NCI-H446 treated with DMSO at 0.1 percent for 48 hours (cell line): ENCODE results near the gene ZFP92.

Source experiments
- DNase-seq: peaks from one replicate; lab custom pipeline; 2025; lab: John Stamatoyannopoulos, UW

ZFP92 gene

GRCh38 chrX:153439977-153440376 lies 28.7 kb downstream of the ZFP92 start:
- no peak for DNase-seq

GRCh38 chrX:153440556-153441135 lies 29.4 kb downstream of the ZFP92 start:
- no peak for DNase-seq

DNA sequence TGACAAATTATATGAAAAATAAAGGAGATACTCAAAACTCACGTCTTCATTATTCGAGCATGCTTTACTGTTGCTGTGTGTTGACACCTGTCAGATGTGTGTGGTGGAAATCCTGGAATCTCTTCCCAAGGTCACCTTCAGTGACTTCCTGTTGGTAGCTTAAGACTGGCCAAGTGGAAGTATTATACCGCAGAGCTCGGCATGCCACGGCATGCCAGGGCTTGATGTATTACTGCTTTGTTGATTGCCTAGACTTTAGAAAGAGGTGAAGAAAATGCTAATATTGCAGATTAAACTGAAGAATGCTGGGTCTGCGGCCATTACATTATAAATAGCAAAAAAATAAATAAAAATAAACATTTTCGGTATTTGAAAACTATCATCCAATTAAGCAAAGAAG lies 30.0 kb downstream of the ZFP92 start:
- no peak for DNase-seq

DNA sequence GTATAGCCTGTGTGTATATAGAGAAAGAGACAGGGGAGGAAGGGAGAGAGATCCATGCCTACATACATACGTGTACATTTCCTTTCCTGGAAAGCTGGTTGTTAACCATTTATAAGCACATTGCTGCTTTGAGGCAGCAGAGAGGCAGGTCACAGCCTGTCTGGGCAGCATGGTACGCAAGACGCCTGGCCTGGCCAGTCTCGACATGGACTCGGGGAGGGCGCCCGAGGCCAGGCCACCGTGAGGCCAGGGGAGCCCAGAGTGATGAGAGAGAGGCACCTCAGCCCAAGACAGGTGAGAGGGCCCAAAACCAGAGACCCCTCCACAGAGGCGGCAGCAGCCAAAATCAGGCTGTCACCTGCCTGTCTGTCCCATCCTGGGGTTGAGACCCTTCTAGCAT lies 30.7 kb downstream of the ZFP92 start:
- no peak for DNase-seq

GRCh38 chrX:153442463-153442862 lies 31.2 kb downstream of the ZFP92 start:
- DNase-seq: no peak

GRCh38 chrX:153443476-153444332 lies 32.4 kb downstream of the ZFP92 start:
- no peak for DNase-seq

DNA sequence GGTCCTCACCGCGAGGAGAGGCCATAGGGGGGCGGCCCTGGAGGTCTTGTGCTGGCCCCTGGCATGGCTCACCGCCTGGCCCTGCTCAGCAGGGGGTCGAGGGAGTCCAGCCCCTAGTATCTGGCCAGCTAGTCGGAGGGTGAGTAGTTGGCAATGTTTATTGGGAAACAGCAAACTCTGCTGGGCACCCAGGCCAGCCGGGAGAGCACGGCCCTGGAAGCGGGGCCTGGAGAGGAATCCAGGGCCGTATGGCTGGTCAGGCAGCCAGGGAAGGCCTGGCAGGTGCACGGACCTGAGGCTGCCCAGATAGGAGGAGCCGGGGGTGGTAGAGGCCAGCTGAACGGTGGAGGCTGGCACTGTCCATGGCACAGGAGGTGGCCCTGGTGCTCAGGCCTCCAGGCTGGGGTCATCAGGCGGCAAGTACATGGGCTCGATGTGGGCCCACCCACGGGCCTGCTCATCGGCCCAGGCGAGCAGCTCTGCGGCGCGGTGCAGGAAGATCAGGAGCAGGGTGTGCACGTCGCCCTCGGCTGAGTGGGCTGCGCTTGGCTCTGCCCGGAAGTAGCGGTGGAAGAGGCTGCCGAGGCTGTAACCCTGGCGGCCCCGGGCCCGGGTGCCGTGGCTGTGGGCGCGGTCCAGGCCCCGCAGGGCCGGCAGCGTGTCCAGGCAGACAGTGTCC lies 33.2 kb downstream of the ZFP92 start:
- DNase-seq: no peak

DNA sequence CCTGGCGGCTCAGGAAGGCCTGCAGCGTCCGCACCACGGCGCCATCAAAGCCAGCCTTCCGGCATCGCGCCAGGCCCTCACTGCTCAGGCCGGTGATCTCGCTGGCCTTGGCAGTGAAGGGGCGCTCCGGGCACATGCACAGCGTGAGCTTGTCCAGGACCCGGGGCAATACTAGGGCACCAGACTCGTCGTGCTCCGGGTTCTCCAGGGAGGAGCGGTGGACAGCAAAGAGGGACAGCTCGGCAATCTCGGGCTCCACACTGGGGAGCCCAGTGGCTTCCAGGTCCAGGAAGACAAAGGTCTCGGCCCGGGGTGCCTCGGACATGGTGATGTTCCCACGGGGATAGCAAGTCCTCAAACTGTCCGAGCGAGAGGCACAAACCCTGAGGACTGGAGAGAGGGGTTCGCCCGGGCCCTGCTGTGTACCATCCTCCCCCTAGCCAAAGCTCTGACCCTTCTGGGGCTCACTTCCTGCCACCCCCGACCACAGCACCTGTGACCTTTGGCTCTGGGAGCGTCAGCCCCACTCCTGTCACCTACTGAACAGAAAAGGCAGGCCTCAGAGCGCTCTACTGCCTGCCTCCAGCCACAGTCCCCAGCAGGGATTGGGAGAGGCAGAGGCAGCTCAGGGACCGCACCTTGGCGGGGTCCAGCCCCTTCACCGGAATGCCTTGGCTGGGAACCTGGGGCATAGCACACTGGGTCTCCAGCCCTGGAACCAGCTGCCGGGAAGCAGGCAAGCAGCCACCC lies 34.0 kb downstream of the ZFP92 start:
- no peak for DNase-seq

DNA sequence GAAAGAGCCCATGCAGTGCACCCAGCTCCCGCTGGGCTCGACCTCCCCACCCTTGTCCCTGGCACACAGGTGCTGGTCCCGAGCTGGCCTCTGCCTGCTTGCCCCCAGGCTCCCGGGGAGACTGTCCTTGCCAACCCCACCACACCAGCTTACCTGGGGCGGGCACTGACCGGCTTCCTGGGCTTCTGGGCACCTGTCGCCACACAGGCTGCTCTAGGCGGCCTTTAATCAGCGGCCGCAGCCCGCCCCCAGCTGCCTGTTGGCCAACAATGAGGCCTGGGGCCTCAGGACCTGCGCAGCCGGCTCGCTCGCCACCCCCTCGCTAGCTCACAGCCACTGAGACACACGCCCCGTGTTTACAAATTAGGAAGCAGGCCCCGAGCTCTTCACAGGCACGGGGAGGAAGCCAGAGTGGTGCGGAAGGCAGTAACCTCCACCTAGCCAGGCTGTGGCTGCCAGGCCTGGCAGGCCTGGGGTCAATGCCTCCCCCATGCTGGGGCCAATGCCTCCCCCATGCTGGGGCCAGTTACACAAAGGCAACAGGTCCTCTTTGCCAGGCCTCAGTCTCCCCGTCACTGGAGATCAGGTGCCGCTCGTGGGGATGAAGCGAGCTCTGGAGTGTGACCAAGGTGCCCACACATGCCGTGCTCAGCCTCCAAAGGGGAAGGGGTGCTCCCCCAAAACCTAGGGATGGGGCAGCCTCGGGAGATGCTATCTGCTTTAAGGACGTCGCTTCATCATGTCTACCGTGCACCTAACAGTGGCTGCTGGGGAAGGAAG lies 34.8 kb downstream of the ZFP92 start, which contains the start of gene TREX2:
TREX2 (minus strand) TSS at position 201 of the 780 bp plus-strand sequence. CDS start 626 bp downstream, outside the sequence.
- no peak for DNase-seq

DNA sequence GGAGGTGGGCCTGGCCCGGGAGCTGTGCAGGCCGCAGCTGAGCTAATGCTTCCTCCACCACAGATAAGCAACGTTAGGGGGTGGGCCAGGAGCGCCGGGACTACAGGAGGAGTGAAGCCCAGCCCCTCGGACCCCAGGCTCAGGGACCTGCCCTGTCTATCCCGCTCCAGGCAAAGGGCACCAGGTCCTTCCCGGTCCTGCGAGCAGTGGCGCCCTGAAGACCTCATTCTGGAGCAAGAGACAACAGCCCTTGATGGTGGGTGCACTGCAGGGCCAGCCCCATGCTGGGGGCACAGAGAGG lies 35.3 kb downstream of the ZFP92 start:
- DNase-seq: no peak

DNA sequence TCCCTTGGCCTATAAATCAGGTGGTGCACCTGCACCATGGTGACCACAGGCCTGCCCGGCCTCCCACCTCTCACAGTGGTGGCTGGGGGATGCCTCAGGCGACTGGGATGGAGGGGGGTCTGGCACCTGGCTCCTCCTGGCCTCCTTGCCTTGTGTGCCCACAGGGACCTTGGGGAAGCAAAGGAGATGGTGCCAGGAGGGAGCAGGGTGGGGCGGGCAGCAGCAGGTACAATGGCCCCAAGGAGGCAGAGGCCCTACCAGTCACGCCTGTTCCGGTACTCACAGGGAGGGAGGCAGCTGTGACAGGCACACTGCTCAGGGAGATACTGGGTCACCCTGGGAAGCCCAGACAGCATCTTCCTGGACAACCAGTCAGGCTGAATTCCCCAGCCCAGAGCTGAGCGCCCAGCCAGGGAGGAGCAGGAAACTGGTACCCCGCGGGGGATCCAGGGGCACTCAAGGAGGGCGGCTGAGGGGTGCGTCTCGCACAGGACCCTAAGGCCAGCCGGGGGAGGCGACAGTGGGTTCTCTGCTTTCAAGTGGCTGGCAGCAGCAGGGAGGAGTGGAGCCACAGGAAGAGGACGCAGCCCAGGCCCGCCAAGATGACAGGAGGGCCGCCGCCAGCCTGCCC lies 35.8 kb downstream of the ZFP92 start:
- DNase-seq: no peak

GRCh38 chrX:153447581-153447960 lies 36.3 kb downstream of the ZFP92 start:
- DNase-seq: no peak

- DNase-seq: no peak
Measured at GRCh38 chrX:153448556-153449367, 37.5 kb downstream of the ZFP92 start.

DNA sequence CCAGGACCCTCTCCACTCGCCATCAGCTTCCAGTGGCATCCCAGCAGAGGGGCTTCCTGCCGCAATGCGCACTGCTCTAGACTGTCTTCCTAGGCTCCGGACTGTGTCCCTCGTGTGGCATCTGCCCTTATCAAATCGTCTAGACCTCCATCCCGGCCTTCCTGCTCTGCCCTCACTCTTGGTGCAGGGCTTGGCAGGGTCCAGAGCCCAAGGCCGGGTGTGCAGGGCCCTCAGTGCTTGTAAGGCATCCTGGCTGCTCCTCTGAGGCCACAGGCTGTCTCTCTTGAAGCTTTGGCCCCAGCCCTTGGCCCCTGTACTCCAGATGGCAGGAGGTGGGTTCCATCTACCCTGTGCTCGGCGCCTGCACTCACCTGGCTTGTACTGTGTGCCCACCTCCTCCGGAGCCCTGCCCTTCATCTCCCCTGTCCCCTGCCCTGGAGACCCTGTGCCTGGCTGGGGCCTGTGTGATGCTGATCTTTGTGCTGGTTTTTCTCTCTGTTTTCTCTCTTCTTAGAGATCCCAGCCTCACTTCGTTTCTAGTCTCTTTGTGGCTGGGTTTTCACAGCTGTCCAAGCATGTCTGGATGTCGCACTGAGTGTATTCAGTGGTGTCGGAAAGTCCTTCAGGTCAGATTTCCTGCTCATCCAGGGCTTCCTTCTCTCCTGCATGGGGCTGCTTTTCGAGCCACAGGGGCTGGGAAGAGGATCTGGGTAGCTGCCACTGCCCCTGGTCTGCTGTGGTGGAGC lies 38.3 kb downstream of the ZFP92 start:
- no peak for DNase-seq

- no peak for DNase-seq
Measured at GRCh38 chrX:153450114-153450948, 39.1 kb downstream of the ZFP92 start.

DNA sequence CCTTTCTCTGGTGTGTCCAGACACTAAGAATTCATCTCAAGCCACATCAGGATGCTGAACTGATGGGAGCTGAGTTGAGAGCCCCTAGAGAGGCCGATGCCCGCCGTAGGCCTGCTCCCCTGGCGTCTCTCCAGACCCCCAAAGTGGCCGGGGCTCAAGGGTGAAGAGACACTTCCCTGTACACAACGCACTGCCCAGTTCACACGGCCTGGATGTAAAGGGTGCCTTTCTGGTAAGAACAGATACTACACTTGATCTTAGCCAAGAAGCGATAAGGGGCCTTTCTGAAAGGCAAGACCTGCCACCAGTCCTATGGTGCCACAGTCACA lies 39.6 kb downstream of the ZFP92 start:
- DNase-seq: no peak

- DNase-seq: no peak
Measured at GRCh38 chrX:153454901-153455550, 43.8 kb downstream of the ZFP92 start.

DNA sequence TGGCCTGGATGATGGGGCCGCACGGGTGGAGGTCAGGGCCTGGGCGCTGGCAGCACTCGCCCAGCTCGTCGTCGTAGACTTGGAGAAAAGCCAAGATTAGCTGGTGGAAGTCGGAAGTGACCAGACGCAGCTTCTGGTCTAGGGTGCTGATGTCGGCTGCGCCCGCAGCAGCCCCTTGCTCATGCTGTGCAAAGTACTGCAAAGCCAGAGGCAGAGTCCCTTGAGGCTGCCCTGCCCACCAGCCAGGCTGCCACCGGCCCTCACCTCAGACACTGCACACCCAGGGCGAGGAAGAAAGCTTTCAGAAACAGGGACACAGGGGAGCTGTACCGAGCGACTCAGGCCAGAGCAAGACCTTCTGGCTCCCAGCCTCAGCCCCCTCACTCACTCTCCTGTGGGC lies 44.3 kb downstream of the ZFP92 start:
- no peak for DNase-seq
